H1 (cell line): ENCODE results near the gene CLEC18B. TPM values are rescaled to one million over a fixed set of nuclear protein-coding genes. Genes with fewer than 3 reads are reported as not detected.
"Not testable (repeated sequence)": the region's sequence is repeated elsewhere in the genome, so short reads cannot be mapped to it uniquely, and the experiment has no call there.

Experiments used
- CTCF ChIA-PET: fragments of 300-600 bp; sonication (Branson Sonifier 250); formaldehyde crosslinking; loops from one replicate; lab custom pipeline; 2021; ENCODE audit not compliant: partially characterized antibody; lab: Charles Lee
- POLR2A ChIA-PET: fragments of 300-600 bp; sonication (Branson Sonifier 250); formaldehyde crosslinking; loops from one replicate; lab custom pipeline; 2021; ENCODE audit warnings: inconsistent platforms; ENCODE audit not compliant: partially characterized antibody; lab: Charles Lee
- DNase-seq, 2 experiments: peaks; one replicate each; pipeline versions ENCODE4 v3.0.0 to v3.0.0-alpha.2; 2010 to 2022; ENCODE audit warnings: low spot score in 2 of 2, low read depth in 1 of 2, mixed read lengths in 1 of 2
- FAIRE-seq: peaks from 2 replicates; lab custom pipeline; 2011; peaks lifted over from hg19 to GRCh38; lab: Jason Lieb, UNC
- H2AFZ ChIP-seq: 2 replicates; pipeline ENCODE4 v1.8.1; 2012; ENCODE audit warnings: low read length, inconsistent platforms
- H2AK5ac ChIP-seq: 2 replicates; pipeline ENCODE4 v1.6.1; 2013; ENCODE audit warnings: low read depth, low read length
- H2BK120ac ChIP-seq: replicated peaks from 2 replicates; pipeline ENCODE3; 2013; ENCODE audit warnings: low read depth, low read length, inconsistent platforms
- H2BK12ac ChIP-seq: 2 replicates; pipeline ENCODE4 v1.6.1; 2013; ENCODE audit warnings: low read depth, low read length
- H2BK15ac ChIP-seq: 2 replicates; pipeline ENCODE4 v1.6.1; 2013; ENCODE audit warnings: low read length
- H2BK20ac ChIP-seq: 2 replicates; pipeline ENCODE4 v1.6.1; 2013; ENCODE audit warnings: low read length
- H2BK5ac ChIP-seq: 2 replicates; pipeline ENCODE4 v1.6.1; 2013; ENCODE audit warnings: low read depth, low read length
- H3K14ac ChIP-seq: 2 replicates; pipeline ENCODE4 v1.6.1; 2013; ENCODE audit warnings: inconsistent platforms; ENCODE audit not compliant: insufficient read length
- H3K18ac ChIP-seq: 2 replicates; pipeline ENCODE4 v1.6.1; 2013; ENCODE audit warnings: low read length; ENCODE audit errors: extremely low read depth
- H3K23ac ChIP-seq: 2 replicates; pipeline ENCODE4 v1.6.1; 2013; ENCODE audit warnings: inconsistent platforms; ENCODE audit not compliant: insufficient read length
- H3K23me2 ChIP-seq: 2 replicates; pipeline ENCODE4 v1.6.1; 2013; ENCODE audit warnings: low read depth, low read length
- H3K27ac ChIP-seq: 2 replicates; pipeline ENCODE4 v1.6.1; 2011; ENCODE audit warnings: low read depth, low read length, inconsistent platforms
- H3K27me3 ChIP-seq, 4 experiments: replicated peaks in 1 of 4; 1 replicate in 1 of 4; 2 replicates in 3 of 4; pipeline versions ENCODE4 v1.6.1 to v1.8.1; 2011 to 2013; ENCODE audit warnings: low read length in 3 of 4, mild to moderate bottlenecking in 3 of 4, inconsistent platforms in 2 of 4, mixed read lengths in 2 of 4, moderate library complexity in 1 of 4; ENCODE audit not compliant: control insufficient read depth in 3 of 4, insufficient read depth in 3 of 4; ENCODE audit errors: extremely low read depth in 1 of 4
- H3K36me3 ChIP-seq, 4 experiments: 2 replicates each; pipeline versions ENCODE4 v1.6.1 to v1.8.1; 2011 to 2013; ENCODE audit warnings: mild to moderate bottlenecking in 4 of 4, low read length in 3 of 4, moderate library complexity in 2 of 4, control low read depth in 1 of 4, inconsistent platforms in 1 of 4; ENCODE audit not compliant: insufficient read depth in 4 of 4, control insufficient read depth in 2 of 4
- H3K4ac ChIP-seq: replicated peaks from 2 replicates; pipeline ENCODE3; 2013; ENCODE audit warnings: low read length, low read depth, mixed read lengths, inconsistent platforms; ENCODE audit not compliant: insufficient read length
- H3K4me1 ChIP-seq, 4 experiments: replicated peaks in 1 of 4; 1 replicate in 1 of 4; 2 replicates in 3 of 4; pipeline versions ENCODE4 v1.6.1 to v1.8.1; 2011 to 2013; ENCODE audit warnings: low read length in 3 of 4, inconsistent platforms in 2 of 4, mixed read lengths in 1 of 4; ENCODE audit not compliant: insufficient read depth in 4 of 4, control insufficient read depth in 3 of 4
- H3K4me2 ChIP-seq, 2 experiments: 2 replicates each; pipeline versions ENCODE4 v1.6.1 to v1.8.1; 2011 to 2013; ENCODE audit warnings: low read depth in 2 of 2, low read length in 2 of 2, control low read depth in 1 of 2, inconsistent platforms in 1 of 2, mild to moderate bottlenecking in 1 of 2; ENCODE audit not compliant: insufficient read depth in 1 of 2
- H3K4me3 ChIP-seq, 4 experiments: fragments of 200-600, 300-600 bp in 1 of 4; sonication (generic), shearing (Covaris generic), sonication (Bioruptor Twin) in 1 of 4; 2 replicates each; pipeline versions ENCODE4 v1.5.1 to v1.8.1; 2011 to 2016; ENCODE audit warnings: low read length in 4 of 4, low read depth in 3 of 4, control low read depth in 2 of 4, inconsistent platforms in 2 of 4, mild to moderate bottlenecking in 2 of 4, mixed read lengths in 1 of 4, moderate library complexity in 1 of 4; ENCODE audit not compliant: insufficient read depth in 2 of 4; ENCODE audit errors: extremely low read depth in 1 of 4
- H3K56ac ChIP-seq: replicated peaks from 2 replicates; pipeline ENCODE3; 2013; ENCODE audit warnings: low read depth, mild to moderate bottlenecking, mixed read lengths, low read length, inconsistent platforms; ENCODE audit not compliant: insufficient read length
- H3K79me1 ChIP-seq: 2 replicates; pipeline ENCODE4 v1.6.1; 2013; ENCODE audit warnings: low read depth, low read length, control low read depth
- H3K79me2 ChIP-seq, 2 experiments: 2 replicates each; pipeline versions ENCODE4 v1.6.1 to v1.8.1; 2012 to 2013; ENCODE audit warnings: low read length in 2 of 2, mild to moderate bottlenecking in 2 of 2, inconsistent platforms in 1 of 2; ENCODE audit not compliant: insufficient read depth in 2 of 2, control insufficient read depth in 1 of 2
- H3K9ac ChIP-seq, 4 experiments: replicated peaks in 1 of 4; 1 replicate in 1 of 4; 2 replicates in 3 of 4; pipeline versions ENCODE4 v1.6.1 to v1.8.1; 2011 to 2013; ENCODE audit warnings: low read depth in 3 of 4, low read length in 3 of 4, control low read depth in 2 of 4, mild to moderate bottlenecking in 2 of 4, moderate library complexity in 2 of 4, inconsistent platforms in 1 of 4; ENCODE audit errors: extremely low read depth in 1 of 4
- H3K9me3 ChIP-seq, 2 experiments: 2 replicates each; pipeline versions ENCODE4 v1.6.1 to v1.8.1; 2012 to 2013; ENCODE audit warnings: mild to moderate bottlenecking in 2 of 2, moderate library complexity in 2 of 2, control low read depth in 1 of 2, inconsistent platforms in 1 of 2, low read depth in 1 of 2, low read length in 1 of 2, mixed read lengths in 1 of 2; ENCODE audit not compliant: insufficient read depth in 2 of 2
- H4K20me1 ChIP-seq, 2 experiments: replicated peaks in 1 of 2; 2 replicates each; pipeline versions ENCODE3 to v1.8.1; 2011 to 2013; ENCODE audit warnings: inconsistent platforms in 2 of 2, low read length in 2 of 2, mild to moderate bottlenecking in 1 of 2; ENCODE audit not compliant: insufficient read depth in 2 of 2, control insufficient read depth in 1 of 2
- H4K5ac ChIP-seq: 2 replicates; pipeline ENCODE4 v1.6.1; 2013; ENCODE audit warnings: low read length, low read depth, mixed read lengths, inconsistent platforms; ENCODE audit not compliant: insufficient read length
- H4K8ac ChIP-seq: 2 replicates; pipeline ENCODE4 v1.8.0; 2013; ENCODE audit warnings: mild to moderate bottlenecking, moderate library complexity, low read length, inconsistent platforms; ENCODE audit not compliant: insufficient read depth; ENCODE audit errors: extremely low read depth
- H4K91ac ChIP-seq: replicated peaks from 2 replicates; pipeline ENCODE3; 2013; ENCODE audit warnings: low read length, mixed read lengths, inconsistent platforms; ENCODE audit not compliant: insufficient read length
- WGBS, 2 experiments: shearing (Covaris generic) in 1 of 2; methylation state at CpG; one replicate each; pipeline versions ENCODE4 v1.1.6 to v1.1.7; 2013 to 2015; ENCODE audit warnings: low lambda C conversion rate in 2 of 2, mixed read lengths in 2 of 2, inconsistent platforms in 1 of 2, low coverage in 1 of 2, missing lambda C conversion rate in 1 of 2; ENCODE audit not compliant: insufficient replicate concordance in 2 of 2, insufficient coverage in 1 of 2, insufficient read length in 1 of 2; ENCODE audit errors: extremely low coverage in 1 of 2, missing lambda C conversion rate in 1 of 2; 5-methylcytosine and 5-hydroxymethylcytosine counted together
- polyA plus RNA-seq, 7 experiments: library from polyadenylated mRNA; depleted of rRNA in 3 of 7; stranded (reverse) in 5 of 7; unstranded in 2 of 7; fragments of >200 nt in 5 of 7; fragments of 200-250 nt in 2 of 7; gene quantifications; 1 replicate in 5 of 7; 2 replicates in 1 of 7; 4 replicates in 1 of 7; pipeline versions ENCODE4 v1.2.1 to v1.2.3, GENCODE V29; 2011 to 2013; ENCODE audit warnings: missing spikeins in 2 of 7, mixed read lengths in 2 of 7
- total RNA-seq: library from RNA; stranded (reverse); fragmentation: NEBNext Ultra II Directional; extraction: Animal tissue kit (Norgen Biotek cat#: 25700); gene quantifications from 2 replicates; pipeline ENCODE4 v1.2.1, GENCODE V29; 2021

The CLEC18B gene
- total and polyA plus RNA-seq, 2 of the 8 experiments (the other 6 are each of a cell fraction or from before 2014, with no cell fraction given), result 0.11 TPM; not detected in 1

DNA sequence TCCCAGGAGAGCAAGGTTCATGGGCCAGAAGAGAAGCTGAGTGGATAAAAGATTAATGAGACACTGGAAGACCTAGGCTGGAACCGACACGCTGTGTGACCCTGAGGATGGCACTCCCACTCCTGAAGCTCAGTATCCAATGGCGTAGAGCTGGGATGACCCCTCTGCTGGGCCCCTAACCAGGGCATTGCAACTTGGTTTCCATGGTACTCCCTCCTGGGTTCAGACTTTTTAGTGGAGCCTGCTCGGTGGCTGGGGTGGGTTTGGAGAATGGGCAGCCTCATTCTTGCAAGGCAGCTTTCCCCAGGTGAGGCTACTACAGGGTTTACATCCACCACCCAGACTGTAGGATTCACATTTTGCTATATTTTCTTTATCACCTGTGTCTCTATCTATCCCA, 2.4 kb upstream of the CLEC18B start:
- FAIRE-seq, H4K20me1 ChIP-seq, H4K8ac ChIP-seq, H2BK12ac ChIP-seq, H3K36me3 ChIP-seq, H2AFZ ChIP-seq, H2BK20ac ChIP-seq, H3K27ac ChIP-seq, H2AK5ac ChIP-seq, H3K4ac ChIP-seq, H2BK15ac ChIP-seq, H2BK120ac ChIP-seq, H3K56ac ChIP-seq, POLR2A ChIA-PET, H3K4me1 ChIP-seq, H3K23me2 ChIP-seq, H3K27me3 ChIP-seq, H3K4me3 ChIP-seq, H3K4me2 ChIP-seq, H2BK5ac ChIP-seq, H4K5ac ChIP-seq, H3K23ac ChIP-seq, H4K91ac ChIP-seq, H3K79me1 ChIP-seq, H3K9me3 ChIP-seq, DNase-seq, H3K9ac ChIP-seq, H3K18ac ChIP-seq, H3K14ac ChIP-seq, H3K79me2 ChIP-seq: not testable (repeated sequence)
- CTCF ChIA-PET, result interaction anchor here (1.6 kb wide), 1 partner anchor 10 kb away, joined by 5 read pairs; no protein-coding TSS in a partner anchor
- 70% methylated on average over 2 of the region's 4 CpGs; no CpG with 5 or more reads in 1 of the 2 experiments for WGBS, 2 experiments

DNA sequence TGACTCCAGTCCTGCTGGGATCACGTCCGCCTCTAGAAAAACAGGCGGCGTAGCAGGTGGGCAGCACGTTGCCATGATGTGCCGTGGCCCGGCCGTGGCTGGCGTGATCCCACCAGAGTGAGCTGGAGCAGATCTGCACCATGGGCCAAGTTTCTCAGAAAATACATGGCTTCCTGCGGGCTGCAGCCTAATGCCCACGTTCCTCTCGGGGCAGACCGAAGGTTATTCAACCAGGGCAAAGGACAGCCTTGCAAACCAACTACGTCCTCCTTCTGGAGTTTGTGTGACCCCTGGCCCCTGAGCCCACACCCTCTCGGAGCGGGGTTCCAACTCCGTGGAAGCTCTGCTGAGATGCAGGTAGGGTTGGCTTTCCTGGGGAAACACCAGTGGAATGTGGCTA, 808 bp upstream of the CLEC18B start:
- H3K27me3 ChIP-seq, H3K27ac ChIP-seq, H4K91ac ChIP-seq, H3K14ac ChIP-seq, H3K18ac ChIP-seq, H2BK20ac ChIP-seq, H2BK120ac ChIP-seq, H2BK12ac ChIP-seq, H3K79me2 ChIP-seq, FAIRE-seq, CTCF ChIA-PET, H3K4me2 ChIP-seq, H2BK15ac ChIP-seq, DNase-seq, POLR2A ChIA-PET, H3K4me1 ChIP-seq, H3K23me2 ChIP-seq, H3K9ac ChIP-seq, H2AFZ ChIP-seq, H4K5ac ChIP-seq, H2AK5ac ChIP-seq, H3K56ac ChIP-seq, H4K20me1 ChIP-seq, H3K9me3 ChIP-seq, H3K79me1 ChIP-seq, H2BK5ac ChIP-seq, H3K4me3 ChIP-seq, H3K4ac ChIP-seq, H4K8ac ChIP-seq, H3K23ac ChIP-seq, H3K36me3 ChIP-seq: not testable (repeated sequence)
- WGBS, 2 experiments, result 89% methylated on average over 5 of the region's 17 CpGs; no CpG with 5 or more reads in 1 of the 2 experiments
